ENCODE data around the gene PTPN7. TPM values are rescaled to one million over a fixed set of nuclear protein-coding genes. Genes with fewer than 3 reads are reported as not detected.
A peak's percentile ranks its signal among the peaks of the same experiment; 100 is the strongest.

PTPN7 gene
- total and polyA plus RNA-seq, 4 donors, result 0.75 to 7.0 (median 1.7) TPM

- DNase-seq (ENCODE audit: low spot score), result no peak
- no peaks in the 10 kb centered on the region for H3K9me3 ChIP-seq (ENCODE audit: control insufficient read depth in 4 of 4, low read length in 3 of 4)
- no peak overlapping the region for H3K4me3 ChIP-seq (ENCODE audit: low read depth in 1 of 3, low read length in 3 of 3)
- peaks cover 7 to 39% (median 25%) of the 10 kb centered on the region in 4 donors for H3K4me1 ChIP-seq (ENCODE audit: control insufficient read depth in 4 of 4, insufficient read depth in 4 of 4, low read length in 3 of 4)
- H3K27me3 ChIP-seq (ENCODE audit: control insufficient read depth in 4 of 4, insufficient read depth in 4 of 4, low read length in 3 of 4), result no peaks in the 10 kb centered on the region
- 93% methylated on average over 4 of the region's 4 CpGs for WGBS
- TF ChIP-seq RXRA (IDR thresholded peaks at IDR 0.05) (no peak), NR2F2 (IDR thresholded peaks at IDR 0.05) (no peak), TAF1 (conservative IDR thresholded peaks at IDR 0.05) (no peak), FOXA2 (IDR thresholded peaks at IDR 0.05) (no peak), FOXA1 (IDR thresholded peaks at IDR 0.05) (no peak), HNF4A (conservative IDR thresholded peaks at IDR 0.05) (no peak), EGR1 (IDR thresholded peaks at IDR 0.05; ENCODE audit: low read depth in 2 of 2) (no peak), MAX (IDR thresholded peaks at IDR 0.05) (no peak), CTCF (IDR thresholded peaks at IDR 0.05; ENCODE audit: low read depth, low read length, missing input control) (no peak), ZBTB33 (IDR thresholded peaks at IDR 0.05) (no peak), ATF3 (IDR thresholded peaks at IDR 0.05) (no peak), YY1 (IDR thresholded peaks at IDR 0.05) (no peak), HNF4G (IDR thresholded peaks at IDR 0.05) (no peak), JUND (IDR thresholded peaks at IDR 0.05) (no peak)
- H3K36me3 ChIP-seq (ENCODE audit: control insufficient read depth in 4 of 4, insufficient read depth in 3 of 4, low read depth in 1 of 4, low read length in 3 of 4), result peaks cover 2 to 7% (median 5%) of the 10 kb centered on the region in 4 donors
- H3K9ac ChIP-seq (ENCODE audit: low read depth in 1 of 2, low read length in 2 of 2), result no peak overlapping the region
- H3K27ac ChIP-seq (ENCODE audit: low read depth in 1 of 2, low read length in 2 of 2), result no peak overlapping the region
Observed at GRCh38 chr1:202140833-202141232, 19.6 kb downstream of the PTPN7 start.

- no peak overlapping the region for H3K4me3 ChIP-seq (ENCODE audit: low read depth in 1 of 3, low read length in 3 of 3)
- no peaks in the 10 kb centered on the region for H3K27me3 ChIP-seq (ENCODE audit: control insufficient read depth in 4 of 4, insufficient read depth in 4 of 4, low read length in 3 of 4)
- WGBS, result 50% methylated on average over 15 of the region's 15 CpGs
- DNase-seq (ENCODE audit: low spot score), result peak; percentile 53
- TF ChIP-seq RAD21 (IDR thresholded peaks at IDR 0.05) (peak; percentile 67 to 78), CTCF (IDR thresholded peaks at IDR 0.05; ENCODE audit: low read depth, low read length, missing input control) (peak; percentile 84), JUND (IDR thresholded peaks at IDR 0.05) (no peak), REST (IDR thresholded peaks at IDR 0.05) (no peak)
- no peaks in the 10 kb centered on the region for H3K9me3 ChIP-seq (ENCODE audit: control insufficient read depth in 4 of 4, low read length in 3 of 4)
- peak overlapping the region; percentile 9 to 65 for H3K27ac ChIP-seq (ENCODE audit: low read depth in 1 of 2, low read length in 2 of 2)
- H3K9ac ChIP-seq (ENCODE audit: low read depth in 1 of 2, low read length in 2 of 2), result no peak overlapping the region
- H3K4me1 ChIP-seq (ENCODE audit: control insufficient read depth in 4 of 4, insufficient read depth in 4 of 4, low read length in 3 of 4), result peaks cover 2 to 22% (median 17%) of the 10 kb centered on the region in 4 donors
- H3K36me3 ChIP-seq (ENCODE audit: control insufficient read depth in 4 of 4, insufficient read depth in 3 of 4, low read depth in 1 of 4, low read length in 3 of 4), result peaks cover 5 to 20% (median 12%) of the 10 kb centered on the region in 4 donors
Observed at GRCh38 chr1:202135221-202135721, 25.1 kb downstream of the PTPN7 start.

All from liver (tissue), 9 donors.